ENCODE results near the gene THADA. TPM values are rescaled to one million over a fixed set of nuclear protein-coding genes. Genes with fewer than 3 reads are reported as not detected.
A peak's percentile ranks its signal among the peaks of the same experiment; 100 is the strongest.

Gene THADA
- total RNA-seq, 4 donors from 2014 or later = 32.5 to 41.6 (median 39.0) TPM

DNA sequence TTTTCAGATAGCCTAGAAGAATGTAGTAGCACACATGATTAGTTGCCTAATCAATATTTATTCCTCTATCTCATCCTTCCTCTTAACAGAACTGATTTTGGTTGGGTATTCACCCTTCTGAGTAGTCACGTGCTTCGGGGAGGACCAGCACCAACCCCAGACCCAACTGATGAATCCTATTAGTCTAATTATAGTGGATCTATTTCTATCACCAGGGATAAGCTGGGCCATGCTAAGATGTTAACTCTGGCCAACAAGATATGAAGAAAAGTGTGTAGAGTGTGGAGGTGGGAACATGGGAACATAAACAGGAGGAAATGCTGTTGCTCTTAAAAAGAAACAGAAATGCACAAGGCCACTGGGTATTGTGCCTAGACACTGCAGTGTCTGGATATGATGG, 119.9 kb downstream of the THADA start:
- TF ChIP-seq, protein P1, sequence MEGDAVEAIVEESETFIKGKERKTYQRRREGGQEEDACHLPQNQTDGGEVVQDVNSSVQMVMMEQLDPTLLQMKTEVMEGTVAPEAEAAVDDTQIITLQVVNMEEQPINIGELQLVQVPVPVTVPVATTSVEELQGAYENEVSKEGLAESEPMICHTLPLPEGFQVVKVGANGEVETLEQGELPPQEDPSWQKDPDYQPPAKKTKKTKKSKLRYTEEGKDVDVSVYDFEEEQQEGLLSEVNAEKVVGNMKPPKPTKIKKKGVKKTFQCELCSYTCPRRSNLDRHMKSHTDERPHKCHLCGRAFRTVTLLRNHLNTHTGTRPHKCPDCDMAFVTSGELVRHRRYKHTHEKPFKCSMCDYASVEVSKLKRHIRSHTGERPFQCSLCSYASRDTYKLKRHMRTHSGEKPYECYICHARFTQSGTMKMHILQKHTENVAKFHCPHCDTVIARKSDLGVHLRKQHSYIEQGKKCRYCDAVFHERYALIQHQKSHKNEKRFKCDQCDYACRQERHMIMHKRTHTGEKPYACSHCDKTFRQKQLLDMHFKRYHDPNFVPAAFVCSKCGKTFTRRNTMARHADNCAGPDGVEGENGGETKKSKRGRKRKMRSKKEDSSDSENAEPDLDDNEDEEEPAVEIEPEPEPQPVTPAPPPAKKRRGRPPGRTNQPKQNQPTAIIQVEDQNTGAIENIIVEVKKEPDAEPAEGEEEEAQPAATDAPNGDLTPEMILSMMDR (IDR thresholded peaks at IDR 0.05) = no peak
- DNase-seq (ENCODE audit: low spot score) (no peak), ATAC-seq (ENCODE audit: low FRiP score) (no peak)

DNA sequence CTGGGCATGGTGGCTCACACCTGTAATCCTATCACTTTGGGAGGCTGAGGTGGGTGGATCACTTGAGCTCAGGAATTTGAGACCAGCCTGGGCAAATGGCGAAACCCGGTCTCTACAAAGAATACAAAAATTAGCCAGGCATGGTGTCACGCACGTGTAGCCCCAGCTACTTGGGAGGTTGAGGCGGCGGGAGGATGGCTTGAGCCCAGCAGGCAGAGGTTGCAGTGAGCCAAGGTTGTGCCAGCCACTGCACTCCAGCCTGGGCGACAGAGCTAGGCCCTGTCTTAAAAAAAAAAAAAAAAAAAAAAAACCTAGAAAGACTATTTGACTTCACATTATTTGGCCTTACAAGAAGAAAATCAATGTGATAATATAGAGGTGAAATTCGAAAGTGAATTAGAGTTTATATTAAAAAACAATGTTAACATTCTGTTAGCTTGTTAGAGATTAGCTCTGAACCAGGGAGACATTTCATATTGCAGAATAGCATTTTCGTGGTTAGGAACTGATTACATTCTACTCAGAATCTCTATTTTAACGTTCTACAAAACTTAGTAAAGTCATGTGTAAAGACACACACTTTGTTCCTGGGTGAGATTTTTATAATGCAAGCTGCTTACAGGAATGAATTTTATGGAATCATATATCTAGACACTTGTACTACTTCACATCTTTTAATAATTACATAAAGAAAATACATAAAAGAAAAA, 120.5 kb downstream of the THADA start:
- no peak for ATAC-seq (ENCODE audit: low FRiP score)
- no peak for DNase-seq (ENCODE audit: low spot score)

DNA sequence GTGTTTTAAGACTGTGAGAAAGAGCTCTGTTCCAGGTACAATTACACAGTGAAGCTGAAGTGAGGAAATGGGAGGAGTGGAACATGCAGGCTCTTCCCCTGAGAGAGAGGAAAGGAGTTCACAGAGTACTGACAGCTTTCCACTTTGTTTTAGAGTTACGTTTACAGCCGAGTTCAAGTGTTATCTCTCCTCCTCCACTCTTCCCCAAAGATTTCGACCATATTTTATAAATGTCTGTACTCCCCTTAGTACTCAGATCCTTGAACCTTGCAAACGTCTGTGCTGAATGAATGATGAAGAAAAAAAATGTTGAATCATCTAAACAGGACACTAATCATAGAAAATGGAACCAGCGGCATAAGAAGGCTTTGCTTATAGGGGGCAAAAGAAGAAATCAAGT, 121.6 kb downstream of the THADA start:
- TF ChIP-seq, protein P1 (IDR thresholded peaks at IDR 0.05) = no peak
- ATAC-seq (ENCODE audit: low FRiP score) = peak; percentile 81
- no peak for DNase-seq (ENCODE audit: low spot score)

More for the DNA sequence above, 120.5 kb downstream of the THADA start:
- TF ChIP-seq, protein P1 (IDR thresholded peaks at IDR 0.05) = no peak

DNA sequence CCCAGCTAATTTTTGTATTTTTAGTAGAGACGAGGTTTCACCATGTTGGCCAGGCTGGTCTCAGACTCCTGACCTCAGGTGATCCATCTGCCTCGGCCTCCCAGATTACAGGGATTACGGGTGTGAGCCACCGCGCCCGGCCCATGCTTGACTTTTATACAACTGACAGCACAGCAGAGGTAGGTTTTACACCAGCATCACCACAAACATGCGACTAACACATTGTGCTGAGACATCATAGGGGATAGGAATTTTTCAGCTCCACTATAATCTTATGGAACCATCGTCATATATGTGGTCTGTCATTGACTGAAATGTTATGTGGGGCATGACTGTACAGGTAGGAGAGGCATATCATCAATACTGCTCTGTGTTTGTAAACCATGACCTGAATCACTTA, 122.1 kb downstream of the THADA start:
- ATAC-seq (ENCODE audit: low FRiP score) (peak; percentile 28), DNase-seq (ENCODE audit: low spot score) (no peak)
- TF ChIP-seq, protein P1 (IDR thresholded peaks at IDR 0.05) = no peak

DNA sequence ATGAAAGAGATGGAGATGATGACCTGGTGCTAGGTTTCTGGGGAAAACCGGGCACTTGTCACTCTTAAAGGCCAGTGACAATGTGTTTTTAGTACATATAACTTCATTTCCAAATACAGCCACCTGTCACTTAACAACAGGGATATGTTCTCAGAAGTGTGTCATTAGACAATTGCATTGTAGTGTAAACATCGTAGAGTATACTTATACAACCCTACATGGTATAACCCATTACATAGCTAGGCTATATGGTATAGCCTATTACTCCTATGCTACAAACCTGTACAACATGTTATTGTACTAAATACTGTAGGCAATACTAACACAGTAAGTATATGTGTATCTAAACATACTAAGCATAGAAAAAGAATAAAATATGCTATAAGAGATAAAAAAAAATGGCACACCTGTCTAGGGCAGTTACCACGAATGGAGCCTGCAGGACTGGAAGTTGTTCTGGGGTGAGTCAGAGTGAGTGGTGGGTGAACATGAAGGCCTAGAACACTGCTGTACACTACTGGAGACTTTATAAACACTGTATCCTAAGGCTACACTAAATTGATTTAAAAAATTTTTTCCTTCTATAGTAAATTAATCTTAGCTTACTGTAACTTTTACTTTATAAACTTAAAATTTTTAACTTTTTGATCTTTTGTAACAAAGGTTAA, 123.2 kb downstream of the THADA start:
- TF ChIP-seq, protein P1 (IDR thresholded peaks at IDR 0.05) = no peak
- DNase-seq (ENCODE audit: low spot score) (no peak), ATAC-seq (ENCODE audit: low FRiP score) (no peak)

DNA sequence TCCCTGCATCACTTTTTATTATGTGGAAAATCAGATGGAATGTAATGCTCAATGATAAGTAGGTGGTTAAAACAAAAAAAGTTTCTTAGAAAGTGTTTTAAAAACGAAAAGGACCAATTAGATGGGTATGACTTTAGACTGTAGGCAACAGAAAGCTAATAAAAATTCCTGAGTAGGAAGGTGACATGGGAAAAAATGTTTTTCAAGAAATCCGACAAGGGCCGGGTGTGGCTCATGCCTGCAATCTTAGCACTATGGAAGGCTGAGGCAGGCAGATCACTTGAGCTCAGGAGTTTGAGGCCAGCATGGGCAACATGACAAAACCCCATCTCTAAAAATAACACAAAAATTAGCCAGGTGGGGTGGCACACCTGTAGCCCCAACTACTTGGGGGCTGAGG, 126.1 kb downstream of the THADA start:
- no peak for DNase-seq (ENCODE audit: low spot score)
- no peak for ATAC-seq (ENCODE audit: low FRiP score)
- TF ChIP-seq, protein P1 (IDR thresholded peaks at IDR 0.05) = no peak

DNA sequence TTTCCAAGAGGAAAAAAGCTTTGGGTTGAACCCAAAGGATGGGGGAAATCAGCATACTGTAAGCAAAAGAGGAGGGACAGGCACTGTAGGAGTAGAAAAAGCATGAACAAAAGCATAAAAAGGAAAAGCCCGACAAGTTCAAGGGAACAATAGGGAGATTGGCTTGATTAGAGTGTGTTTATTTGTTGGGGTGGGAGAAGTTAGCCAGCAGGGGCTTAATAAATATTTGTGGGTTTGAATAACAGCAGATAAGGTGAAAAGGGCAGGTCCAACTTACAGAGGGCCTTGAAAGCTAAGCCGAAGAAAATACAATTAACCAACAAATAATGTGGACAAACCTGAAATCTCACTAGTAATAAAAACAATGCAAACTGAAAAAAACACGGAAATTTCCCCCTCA, 126.7 kb downstream of the THADA start:
- ATAC-seq (ENCODE audit: low FRiP score) (no peak), DNase-seq (ENCODE audit: low spot score) (no peak)
- TF ChIP-seq, protein P1 (IDR thresholded peaks at IDR 0.05) = no peak

Measured in omental fat pad (tissue), 4 donors.